SK-N-SH treated with all-trans-retinoic acid at 6 μM for 48 hours (cell line): ENCODE results near the gene CBX5.

Source experiments
- ATAC-seq: fragments of 200-7000 bp; cut with Tn5 transposase; 3 replicates; pipeline ENCODE4 v1.9.1; 2020; ENCODE audit warnings: mild to moderate bottlenecking, moderate library complexity
- ARNTL ChIP-seq: fragments of 450-650 bp; formaldehyde crosslinking; IDR thresholded peaks from 2 replicates; pipeline ENCODE4 v1.5.0; 2020; ENCODE audit warnings: low read depth, mild to moderate bottlenecking, moderate library complexity, borderline replicate concordance
- BACH2 ChIP-seq: fragments of 250-450 bp; sonication (Bioruptor Pico); IDR thresholded peaks from 2 replicates; pipeline ENCODE4 v1.9.0; 2021; ENCODE audit warnings: mild to moderate bottlenecking, borderline replicate concordance
- CSDC2 ChIP-seq: fragments of 250-450 bp; sonication (Bioruptor Pico); IDR thresholded peaks from 2 replicates; pipeline ENCODE4 v1.5.0; 2020; ENCODE audit warnings: mild to moderate bottlenecking, moderate library complexity
- CSRNP3 ChIP-seq: fragments of 250-450 bp; sonication (Bioruptor Pico); IDR thresholded peaks from 2 replicates; pipeline ENCODE4 v1.5.1; 2021; ENCODE audit warnings: mild to moderate bottlenecking, moderate library complexity
- ESRRG ChIP-seq: fragments of 250-450 bp; sonication (Bioruptor Pico); IDR thresholded peaks from 2 replicates; pipeline ENCODE4 v1.6.1; 2021; ENCODE audit warnings: mild to moderate bottlenecking
- GLIS3 ChIP-seq: fragments of 250-450 bp; sonication (Bioruptor Pico); IDR thresholded peaks from 2 replicates; pipeline ENCODE4 v1.5.0; 2020; ENCODE audit warnings: mild to moderate bottlenecking, moderate library complexity
- ISL1 ChIP-seq: fragments of 250-450 bp; sonication (Bioruptor Pico); IDR thresholded peaks from 2 replicates; pipeline ENCODE4 v2.1.2; 2022; ENCODE audit warnings: mild to moderate bottlenecking, moderate library complexity
- OSR1 ChIP-seq: fragments of 250-450 bp; sonication (Bioruptor Pico); IDR thresholded peaks from 2 replicates; pipeline ENCODE4 v1.8.0; 2022; ENCODE audit warnings: moderate library complexity, mild to moderate bottlenecking, inconsistent platforms
- POU6F1 ChIP-seq: fragments of 250-450 bp; sonication (Bioruptor Pico); IDR thresholded peaks from 2 replicates; pipeline ENCODE4 v1.8.0; 2021; ENCODE audit warnings: low read depth, mild to moderate bottlenecking, moderate library complexity, borderline replicate concordance
- PPARA ChIP-seq: fragments of 250-450 bp; sonication (Bioruptor Pico); IDR thresholded peaks from 2 replicates; pipeline ENCODE4 v1.5.0; 2020; ENCODE audit warnings: mild to moderate bottlenecking, borderline replicate concordance
- RARB ChIP-seq: fragments of 250-450 bp; sonication (Bioruptor Pico); IDR thresholded peaks from 2 replicates; pipeline ENCODE4 v1.8.0; 2021; ENCODE audit warnings: mild to moderate bottlenecking, moderate library complexity
- SNAI2 ChIP-seq: fragments of 250-450 bp; sonication (Bioruptor Pico); IDR thresholded peaks from 2 replicates; pipeline ENCODE4 v1.5.0; 2020; ENCODE audit warnings: mild to moderate bottlenecking, moderate library complexity
- TCF4 ChIP-seq: fragments of 250-450 bp; sonication (Bioruptor Pico); IDR thresholded peaks from 2 replicates; pipeline ENCODE4 v1.8.0; 2021; ENCODE audit warnings: mild to moderate bottlenecking, moderate library complexity, borderline replicate concordance
- TOX ChIP-seq: fragments of 250-450 bp; sonication (Bioruptor Pico); IDR thresholded peaks from 2 replicates; pipeline ENCODE4 v1.8.0; 2021; ENCODE audit warnings: mild to moderate bottlenecking, moderate library complexity, borderline replicate concordance
- ZC3H10 ChIP-seq: fragments of 250-450 bp; sonication (Bioruptor Pico); IDR thresholded peaks from 2 replicates; pipeline ENCODE4 v1.5.1; 2021; ENCODE audit warnings: mild to moderate bottlenecking, moderate library complexity
- ZFP3 ChIP-seq: fragments of 250-450 bp; sonication (Bioruptor Pico); IDR thresholded peaks from 2 replicates; pipeline ENCODE4 v1.5.0; 2020; ENCODE audit warnings: mild to moderate bottlenecking, moderate library complexity
- ZFP30 ChIP-seq: fragments of 450-650 bp; formaldehyde crosslinking; IDR thresholded peaks from 2 replicates; pipeline ENCODE4 v1.5.0; 2022; ENCODE audit warnings: mild to moderate bottlenecking, moderate library complexity
- ZNF565 ChIP-seq: fragments of 450-650 bp; formaldehyde crosslinking; conservative IDR thresholded peaks from 2 replicates; pipeline ENCODE4 v1.5.0; 2020; ENCODE audit warnings: low read depth, mild to moderate bottlenecking, moderate library complexity
- ZNF70 ChIP-seq: fragments of 450-650 bp; formaldehyde crosslinking; IDR thresholded peaks from 2 replicates; pipeline ENCODE4 v1.5.0; 2020; ENCODE audit warnings: mild to moderate bottlenecking, moderate library complexity
- ZNF8 ChIP-seq: fragments of 450-650 bp; formaldehyde crosslinking; IDR thresholded peaks from 2 replicates; pipeline ENCODE4 v1.5.0; 2020; ENCODE audit warnings: mild to moderate bottlenecking, moderate library complexity
- TF ChIP-seq, protein P1 (sequence below): fragments of 250-450 bp; sonication (Bioruptor Pico); IDR thresholded peaks from 2 replicates; pipeline ENCODE4 v1.8.0; 2020; ENCODE audit warnings: mild to moderate bottlenecking, moderate library complexity, borderline replicate concordance
- TF ChIP-seq, protein P2 (sequence below): fragments of 250-450 bp; sonication (Bioruptor Pico); IDR thresholded peaks from 2 replicates; pipeline ENCODE4 v1.5.1; 2020; ENCODE audit warnings: low read depth, mild to moderate bottlenecking, moderate library complexity

The CBX5 gene

DNA sequence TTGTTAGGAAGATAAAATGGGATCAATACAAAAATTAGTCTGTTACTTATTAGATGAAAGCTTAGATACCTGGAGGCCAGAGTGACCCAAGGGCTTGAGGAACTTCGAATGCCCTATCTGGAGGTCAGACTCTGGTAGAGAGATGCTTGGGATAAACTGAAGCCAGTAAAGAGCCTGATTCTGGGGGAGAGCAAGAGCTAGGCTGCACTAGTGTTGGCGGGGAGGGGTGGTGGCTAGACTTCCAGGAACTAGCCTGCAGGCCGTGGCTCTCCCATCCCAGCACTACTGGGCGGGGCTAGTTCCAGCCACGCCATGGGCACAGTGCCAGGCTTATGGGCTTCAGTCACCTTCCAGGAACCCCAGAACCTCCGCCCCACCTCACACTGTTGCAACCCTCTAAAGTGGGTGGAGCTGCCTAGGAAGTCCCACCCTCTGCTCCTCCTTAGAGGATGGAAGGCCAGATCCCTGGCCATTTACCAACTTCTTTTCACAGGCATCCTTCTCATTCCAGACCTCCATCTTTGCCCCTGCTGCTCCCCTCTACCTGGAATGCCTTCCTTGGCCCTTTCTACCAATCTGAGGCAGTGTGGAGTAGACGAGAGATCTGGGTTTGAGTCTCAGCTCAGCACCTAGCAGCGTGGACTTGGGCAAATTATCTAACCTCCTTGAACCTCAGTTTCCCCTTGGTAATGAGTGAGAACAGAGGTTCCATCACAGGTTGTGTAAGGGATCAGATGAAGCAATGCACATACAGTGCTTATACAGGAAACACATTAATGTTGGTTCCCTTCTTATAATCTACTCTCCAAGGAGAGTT lies 27.2 kb upstream of the CBX5 start:
- TF ChIP-seq ZC3H10 (CRISPR knock-in tag): no peak
- ATAC-seq: peak; percentile 59

DNA sequence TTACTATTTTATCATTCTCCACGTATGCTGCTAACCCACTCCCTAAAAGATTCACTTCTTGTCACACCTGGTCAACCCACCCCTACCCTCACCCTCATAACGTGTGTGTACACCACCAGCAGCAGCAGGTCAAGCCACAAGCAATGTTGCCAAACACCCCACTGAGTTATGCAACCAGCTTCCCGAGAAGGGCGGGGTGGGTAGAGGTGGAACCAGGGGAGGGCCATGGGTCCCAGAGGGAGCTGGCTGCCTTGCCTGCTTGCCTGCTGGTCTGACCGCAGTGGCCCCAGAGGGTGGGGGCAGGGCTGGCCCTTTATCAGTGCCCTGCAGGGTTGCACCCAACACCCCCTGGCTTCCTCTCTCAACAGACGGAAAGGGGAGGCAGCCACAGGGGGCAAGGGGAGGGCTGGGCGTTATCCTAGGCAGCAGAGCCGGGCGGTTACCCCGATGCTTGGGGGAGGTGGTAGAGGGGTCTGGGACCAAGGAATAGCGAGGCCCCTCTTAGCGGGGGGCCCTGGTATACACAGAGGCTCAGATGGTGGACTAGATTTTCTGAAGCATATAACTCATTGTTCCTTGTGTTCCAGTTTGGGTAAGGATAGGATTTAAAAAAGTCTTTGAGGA lies 24.4 kb upstream of the CBX5 start:
- TF ChIP-seq, protein P1, sequence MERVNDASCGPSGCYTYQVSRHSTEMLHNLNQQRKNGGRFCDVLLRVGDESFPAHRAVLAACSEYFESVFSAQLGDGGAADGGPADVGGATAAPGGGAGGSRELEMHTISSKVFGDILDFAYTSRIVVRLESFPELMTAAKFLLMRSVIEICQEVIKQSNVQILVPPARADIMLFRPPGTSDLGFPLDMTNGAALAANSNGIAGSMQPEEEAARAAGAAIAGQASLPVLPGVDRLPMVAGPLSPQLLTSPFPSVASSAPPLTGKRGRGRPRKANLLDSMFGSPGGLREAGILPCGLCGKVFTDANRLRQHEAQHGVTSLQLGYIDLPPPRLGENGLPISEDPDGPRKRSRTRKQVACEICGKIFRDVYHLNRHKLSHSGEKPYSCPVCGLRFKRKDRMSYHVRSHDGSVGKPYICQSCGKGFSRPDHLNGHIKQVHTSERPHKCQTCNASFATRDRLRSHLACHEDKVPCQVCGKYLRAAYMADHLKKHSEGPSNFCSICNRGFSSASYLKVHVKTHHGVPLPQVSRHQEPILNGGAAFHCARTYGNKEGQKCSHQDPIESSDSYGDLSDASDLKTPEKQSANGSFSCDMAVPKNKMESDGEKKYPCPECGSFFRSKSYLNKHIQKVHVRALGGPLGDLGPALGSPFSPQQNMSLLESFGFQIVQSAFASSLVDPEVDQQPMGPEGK: no peak
- no peak for TF ChIP-seq TCF4 (CRISPR knock-in tag)
- no peak for ATAC-seq

- TF ChIP-seq, protein P2, sequence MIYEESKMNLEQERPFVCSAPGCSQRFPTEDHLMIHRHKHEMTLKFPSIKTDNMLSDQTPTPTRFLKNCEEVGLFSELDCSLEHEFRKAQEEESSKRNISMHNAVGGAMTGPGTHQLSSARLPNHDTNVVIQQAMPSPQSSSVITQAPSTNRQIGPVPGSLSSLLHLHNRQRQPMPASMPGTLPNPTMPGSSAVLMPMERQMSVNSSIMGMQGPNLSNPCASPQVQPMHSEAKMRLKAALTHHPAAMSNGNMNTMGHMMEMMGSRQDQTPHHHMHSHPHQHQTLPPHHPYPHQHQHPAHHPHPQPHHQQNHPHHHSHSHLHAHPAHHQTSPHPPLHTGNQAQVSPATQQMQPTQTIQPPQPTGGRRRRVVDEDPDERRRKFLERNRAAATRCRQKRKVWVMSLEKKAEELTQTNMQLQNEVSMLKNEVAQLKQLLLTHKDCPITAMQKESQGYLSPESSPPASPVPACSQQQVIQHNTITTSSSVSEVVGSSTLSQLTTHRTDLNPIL: no peak
- TF ChIP-seq ZNF565 (CRISPR knock-in tag) (no peak), GLIS3 (CRISPR knock-in tag) (no peak), ESRRG (CRISPR knock-in tag) (no peak), TOX (CRISPR knock-in tag) (no peak), ZFP3 (no peak), ZNF8 (no peak), TCF4 (CRISPR knock-in tag) (no peak), SNAI2 (CRISPR knock-in tag) (no peak), PPARA (no peak), OSR1 (no peak), CSDC2 (CRISPR knock-in tag) (no peak), ZNF70 (CRISPR knock-in tag) (no peak), CSRNP3 (CRISPR knock-in tag) (no peak), ISL1 (CRISPR knock-in tag) (no peak), ZFP30 (no peak), ARNTL (CRISPR knock-in tag) (no peak), ZC3H10 (CRISPR knock-in tag) (no peak), BACH2 (CRISPR knock-in tag) (no peak)
- TF ChIP-seq, protein P1: no peak
- no peak for ATAC-seq
These were observed 23.7 kb upstream of the CBX5 start for GRCh38 chr12:54303640-54304039.

GRCh38 chr12:54301428-54302048 lies 21.6 kb upstream of the CBX5 start:
- no peak for ATAC-seq
- no peak for TF ChIP-seq RARB
- TF ChIP-seq PPARA: no peak
- TF ChIP-seq ESRRG (CRISPR knock-in tag): no peak
- no peak for TF ChIP-seq ARNTL (CRISPR knock-in tag)
- no peak for TF ChIP-seq POU6F1 (CRISPR knock-in tag)
